B cell (primary cell): Measurements from ENCODE around the gene GPATCH1.
"Not testable (repeated sequence)": the region's sequence is repeated elsewhere in the genome, so short reads cannot be mapped to it uniquely, and the experiment has no call there.

ENCODE experiments used
- CTCF ChIP-seq: fragments of 200-600 bp; IDR thresholded peaks from one replicate; pipeline ENCODE4 v1.8.0; 2022; ENCODE audit warnings: antibody characterized with exemption, mild to moderate bottlenecking
- EZH2 ChIP-seq: IDR thresholded peaks from 2 replicates; pipeline ENCODE4 v1.6.1; 2012; ENCODE audit warnings: borderline replicate concordance, low read depth, mild to moderate bottlenecking, moderate library complexity, low read length; ENCODE audit not compliant: insufficient read depth, poor library complexity, severe bottlenecking

GRCh38 chr19:33154313-33154712 lies 73.3 kb downstream of the GPATCH1 start:
- not testable (repeated sequence) for TF ChIP-seq CTCF, EZH2
